Measurements from ENCODE around the gene LSM4.

Gene LSM4

DNA sequence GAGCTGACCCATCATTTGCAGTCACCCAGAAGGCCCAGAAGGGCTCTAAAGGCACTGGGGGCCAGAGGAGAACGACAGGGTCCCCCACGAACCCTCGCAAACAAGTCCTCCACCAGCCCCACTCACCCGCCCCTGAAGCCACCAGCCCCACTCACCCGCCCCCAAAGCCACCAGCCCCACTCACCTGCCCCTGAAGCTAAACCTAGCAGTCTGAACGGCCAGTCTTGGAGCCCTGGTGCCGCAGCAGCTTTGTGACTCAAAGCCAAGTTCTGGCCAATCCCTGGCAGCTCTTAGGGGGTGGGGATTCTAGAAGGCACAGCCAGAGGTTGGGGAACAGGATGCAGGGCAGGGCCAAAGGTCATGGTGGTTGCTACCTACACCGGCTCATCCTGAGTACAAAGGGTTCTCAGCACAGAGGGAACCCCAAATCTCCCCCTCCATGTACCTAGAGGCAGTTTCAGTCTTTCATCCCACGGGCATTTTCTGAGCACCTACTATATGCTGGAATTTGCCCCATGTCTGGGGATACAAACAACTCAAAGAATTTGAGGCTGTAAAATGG lies 48.6 kb downstream of the LSM4 start, which contains the start of gene IQCN:
Gene IQCN, minus strand, starts transcription at position 234 of the 562 bp plus-strand sequence. CDS start 4,974 bp downstream, outside the sequence.
- no peak for DNase-seq

DNA sequence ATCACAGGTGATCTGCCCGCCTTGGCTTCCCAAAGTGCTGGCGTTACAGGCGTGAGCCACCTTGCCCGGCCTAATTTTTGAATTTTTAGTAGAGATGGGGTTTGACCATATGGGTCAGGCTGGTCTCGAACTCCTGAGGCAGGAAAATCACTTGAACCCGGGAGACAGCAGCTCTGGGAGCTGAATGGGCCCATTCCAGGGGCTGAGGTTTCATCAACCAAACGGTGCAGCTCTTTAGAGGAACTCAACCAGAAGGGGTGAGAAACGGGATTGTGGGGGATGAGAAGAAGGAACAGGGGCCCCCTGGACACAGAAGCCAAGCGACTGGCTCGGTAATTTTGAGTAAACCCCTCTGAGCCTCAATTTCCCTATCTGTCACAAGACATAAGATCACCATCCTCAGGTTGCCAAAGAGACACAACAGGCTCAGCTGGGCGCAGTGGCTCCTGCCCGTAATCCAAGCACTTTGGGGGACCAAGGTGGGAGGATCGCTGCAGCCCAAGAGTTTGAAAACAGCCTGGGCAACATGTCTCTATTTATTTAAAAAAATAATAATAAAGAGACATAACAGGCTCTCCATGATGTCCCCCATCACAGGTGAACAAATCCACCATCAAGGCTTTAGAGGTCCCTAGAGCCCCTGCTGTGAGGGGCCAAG lies 49.2 kb downstream of the LSM4 start:
- DNase-seq: no peak

DNA sequence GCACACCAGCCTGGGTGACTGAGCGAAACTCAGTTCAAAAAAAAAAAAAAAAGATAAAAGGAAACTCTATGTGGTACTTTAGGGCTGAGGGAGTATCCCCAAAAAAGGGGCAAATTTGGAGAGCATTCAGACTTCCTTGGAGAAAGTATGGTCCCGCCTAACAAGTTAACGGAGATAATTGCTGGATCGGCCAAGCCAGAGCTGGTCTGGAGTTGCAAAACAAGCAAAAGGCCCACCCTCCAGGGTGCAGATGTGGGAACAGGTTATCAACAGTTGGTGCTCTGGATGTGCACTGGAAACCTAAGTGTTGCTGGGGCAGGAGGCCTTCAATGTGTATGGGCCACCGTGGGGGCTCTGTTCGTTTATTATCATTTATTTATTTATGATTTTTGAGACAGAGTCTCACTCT lies 51.4 kb downstream of the LSM4 start:
- no peak for DNase-seq

DNA sequence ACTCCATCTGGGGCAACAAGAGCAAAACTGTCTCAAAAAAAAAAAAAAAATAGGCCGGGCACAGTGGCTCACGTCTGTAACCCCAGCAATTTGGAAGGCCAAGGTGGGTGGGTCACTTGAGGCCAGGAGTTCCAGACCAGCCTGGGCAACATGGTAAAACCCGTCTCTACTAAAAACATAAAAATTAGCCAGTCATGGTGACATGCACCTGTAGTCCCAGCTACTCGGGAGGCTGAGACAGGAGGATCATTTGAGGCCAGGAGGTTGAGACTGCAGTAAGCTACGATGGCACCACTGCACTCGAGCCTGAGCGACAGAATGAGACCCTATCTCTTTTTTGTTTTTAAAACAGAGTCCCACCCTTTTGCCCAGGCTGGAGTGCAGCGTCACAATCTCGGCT lies 52.5 kb downstream of the LSM4 start:
- no peak for DNase-seq

DNA sequence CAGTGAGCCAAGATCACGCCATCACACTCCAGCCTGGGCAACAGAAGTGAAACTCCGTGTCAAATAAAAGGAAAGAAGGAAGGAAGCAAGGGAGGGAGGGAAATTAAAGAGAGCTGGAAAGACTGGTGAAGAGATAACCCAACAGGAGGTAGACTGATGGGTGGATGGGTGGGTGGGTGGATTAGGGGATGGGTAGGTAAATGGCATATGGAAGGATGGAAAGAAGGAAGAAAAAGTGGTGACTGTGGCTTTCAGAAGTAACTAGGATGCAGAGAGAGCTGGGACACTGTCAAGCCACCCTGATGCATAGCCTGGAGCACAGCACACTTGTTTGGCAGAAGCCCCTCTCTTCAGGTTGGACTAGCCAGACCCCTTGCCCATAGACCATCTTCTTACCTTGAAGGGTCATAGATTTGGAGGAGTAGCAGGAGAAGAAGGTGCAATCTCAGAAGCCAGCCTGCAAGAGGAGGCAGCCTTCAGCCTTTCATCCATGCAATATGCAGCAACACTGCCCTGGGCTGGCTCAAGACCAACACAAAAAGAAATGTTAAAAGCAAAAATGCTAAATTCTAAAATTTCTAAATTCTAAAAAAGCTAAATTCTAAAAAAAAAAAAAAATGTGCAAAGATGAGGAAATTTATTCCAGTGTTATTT lies 53.7 kb downstream of the LSM4 start:
- DNase-seq: no peak

DNA sequence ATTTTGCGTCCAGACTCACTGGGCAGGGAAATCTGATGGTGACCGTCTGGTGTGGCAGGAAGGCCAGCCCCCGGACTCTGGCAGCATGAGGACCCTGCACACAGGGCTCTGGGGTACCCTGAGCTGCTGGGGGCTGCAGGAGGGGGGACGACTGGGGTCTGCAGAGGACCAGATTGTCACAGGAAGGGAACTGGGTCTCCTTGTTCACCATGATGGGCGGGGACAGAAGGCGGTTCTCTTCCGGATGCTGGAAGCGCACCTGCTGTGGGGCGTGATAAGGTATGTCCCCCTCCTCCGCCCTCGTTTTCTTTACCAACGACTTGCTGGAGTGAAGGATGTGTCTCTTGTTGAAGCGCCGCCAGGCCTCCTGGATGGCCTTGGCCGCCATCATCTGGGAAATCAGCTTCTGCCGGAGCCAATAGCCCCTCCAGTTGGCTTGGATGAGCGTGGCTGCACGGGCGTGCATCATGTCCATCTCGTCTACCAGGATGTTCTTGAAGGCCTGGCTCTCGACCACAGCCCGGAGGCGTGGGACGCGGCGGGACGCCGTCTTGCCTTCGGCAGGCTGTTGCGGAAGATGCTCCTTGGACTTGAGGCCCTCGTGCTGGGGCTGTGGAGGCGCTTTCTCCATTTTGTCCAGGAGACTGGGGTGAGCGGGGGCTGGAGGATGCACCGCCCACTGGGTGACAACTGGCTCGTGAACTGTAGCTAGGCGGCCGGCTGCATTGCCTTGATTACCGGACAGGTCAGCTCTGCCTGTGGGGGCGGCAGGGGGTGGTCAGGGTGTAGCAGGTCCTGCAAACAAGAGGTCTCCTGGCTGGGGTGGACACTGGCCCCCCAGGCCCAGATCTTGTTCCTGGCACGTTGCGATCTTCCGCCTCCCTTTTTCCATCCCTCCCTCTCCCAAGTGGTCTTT lies 55.8 kb downstream of the LSM4 start:
- no peak for DNase-seq

DNA sequence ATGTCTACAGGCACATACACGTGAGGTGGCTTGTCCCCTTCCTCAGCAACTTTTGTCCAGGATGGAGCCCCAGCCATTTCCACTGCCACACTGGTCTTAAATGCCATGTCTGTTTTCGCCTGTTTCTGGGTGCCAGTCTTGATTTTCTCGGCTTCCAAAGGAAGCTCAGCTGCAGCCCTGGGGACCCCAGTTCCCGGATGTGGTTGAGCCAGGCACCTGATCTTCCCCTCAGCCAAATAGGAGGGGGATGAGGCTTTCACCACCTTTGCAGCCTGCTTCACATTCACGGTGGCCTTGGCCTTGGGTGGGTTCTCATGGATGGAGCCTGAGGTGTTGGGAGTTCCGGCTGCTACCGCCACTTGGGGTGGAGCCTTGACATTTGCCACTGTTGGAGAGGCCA lies 57.3 kb downstream of the LSM4 start:
- DNase-seq: no peak

DNA sequence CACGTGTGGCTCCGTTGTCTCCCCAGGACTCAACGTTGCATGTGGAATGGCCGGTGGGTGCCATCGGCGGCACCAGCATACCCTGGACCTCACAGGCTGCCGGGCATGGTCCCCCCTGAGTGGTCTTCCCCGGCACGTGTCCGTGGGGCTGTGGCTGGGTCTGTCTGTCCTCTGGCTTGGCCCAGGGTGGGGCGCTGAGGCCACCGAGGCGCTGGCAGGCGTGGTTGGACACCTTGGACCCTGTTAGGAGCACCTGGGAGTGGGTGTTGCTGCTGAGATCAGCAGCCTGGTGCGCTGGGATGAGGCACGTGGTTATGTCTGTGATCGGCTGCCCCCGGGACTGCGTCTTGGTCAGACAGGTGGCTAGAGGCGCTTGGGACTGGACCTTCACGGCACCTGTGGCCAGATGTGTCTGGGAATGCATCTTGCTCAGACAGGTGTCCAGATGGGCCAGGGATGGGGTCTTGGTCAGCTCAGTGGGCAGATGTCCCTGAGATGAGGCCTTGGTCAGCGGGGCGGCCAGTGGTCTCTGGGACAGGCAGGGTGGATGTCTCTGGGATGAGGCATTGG lies 57.8 kb downstream of the LSM4 start:
- no peak for DNase-seq

DNA sequence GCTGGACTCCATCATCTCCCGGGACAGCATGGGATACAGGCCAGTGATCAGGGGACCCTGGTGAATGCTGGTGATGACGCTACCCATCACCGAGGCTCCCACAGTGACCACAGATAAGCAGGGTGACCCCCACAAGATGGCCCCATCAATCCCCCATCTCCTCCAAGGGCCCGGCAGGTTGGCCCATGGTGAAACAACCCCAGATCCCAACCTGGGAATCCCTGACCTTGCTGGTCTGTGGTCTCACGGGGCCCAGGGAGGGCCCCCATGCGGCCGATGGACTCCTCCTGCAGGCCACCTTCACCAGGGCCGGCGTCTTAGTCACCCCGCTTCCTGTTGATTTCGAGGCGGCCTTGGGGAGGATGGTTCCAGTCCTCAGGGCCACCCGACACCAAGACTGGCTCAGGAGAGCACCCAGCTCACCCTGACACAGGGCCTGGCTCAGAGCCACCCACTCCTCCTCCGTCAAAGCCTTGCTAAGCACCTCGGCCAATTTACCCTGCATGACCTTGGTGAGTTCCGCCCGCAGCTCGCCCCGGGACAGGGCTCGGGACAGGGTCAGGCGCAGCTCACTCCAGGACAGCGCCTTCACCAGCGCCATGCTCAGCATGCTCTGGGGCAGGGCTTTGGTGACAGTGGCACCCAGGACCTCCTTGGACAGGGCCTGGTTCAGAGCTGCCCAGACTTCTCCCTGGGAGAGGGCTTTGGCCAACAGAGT lies 58.6 kb downstream of the LSM4 start:
- no peak for DNase-seq

DNA sequence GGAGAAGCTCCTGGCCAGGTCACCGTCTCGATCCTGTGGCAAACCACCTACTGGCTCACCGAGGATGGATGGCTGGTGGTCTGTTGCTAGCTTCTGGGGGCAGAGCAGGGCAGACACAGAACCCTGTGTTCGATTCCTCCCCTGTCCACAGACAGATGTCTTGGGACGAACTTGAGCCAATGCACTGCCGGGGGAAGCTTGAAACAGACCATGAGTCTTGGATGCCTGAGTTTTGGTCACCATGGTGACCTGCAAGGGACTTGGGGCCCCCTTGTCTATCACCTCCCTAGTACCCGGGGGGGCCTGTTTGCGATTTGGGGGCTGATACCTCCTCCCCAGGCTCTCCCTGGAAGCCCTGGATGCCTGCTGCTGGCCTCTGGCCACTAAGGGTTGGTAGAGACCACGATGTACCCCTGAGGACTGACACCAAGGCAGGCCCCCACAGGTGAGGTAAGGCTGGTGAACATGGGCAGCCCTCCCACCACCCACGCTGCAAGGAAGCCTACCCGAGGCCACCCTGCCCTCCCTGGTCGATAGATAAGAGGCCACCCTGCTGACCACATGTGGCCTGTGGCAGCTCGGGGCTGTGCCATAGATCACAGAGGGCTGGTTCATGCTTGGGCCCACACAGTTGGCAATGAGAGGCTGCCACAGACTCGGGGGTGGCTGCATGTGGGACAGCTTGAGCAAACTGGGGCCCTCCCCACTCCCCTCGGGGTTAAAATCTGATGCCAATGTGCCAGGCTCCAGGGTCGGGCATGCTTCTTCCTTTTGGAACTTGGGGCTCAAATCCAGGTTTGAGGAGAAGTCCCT lies 59.3 kb downstream of the LSM4 start:
- no peak for DNase-seq

DNA sequence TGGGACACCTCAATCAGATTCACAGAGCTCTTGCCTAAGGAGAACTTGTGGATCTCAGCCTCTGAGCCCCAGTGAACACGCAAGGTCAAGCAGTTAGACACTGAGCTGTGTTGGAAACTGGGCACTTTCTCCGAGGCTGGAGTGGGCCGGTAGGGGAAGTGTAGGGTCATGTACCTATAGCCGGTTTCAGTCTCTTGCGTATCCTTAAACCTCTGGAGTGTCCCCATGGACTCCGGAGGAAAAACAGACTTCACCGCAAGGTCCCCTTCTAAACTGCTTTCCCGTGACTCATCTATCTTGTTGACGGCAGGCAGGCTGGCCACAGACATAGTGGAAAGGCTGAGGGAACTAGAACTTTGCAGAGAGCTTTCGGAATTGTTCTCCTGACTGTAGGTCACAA lies 60.0 kb downstream of the LSM4 start:
- DNase-seq: no peak

DNA sequence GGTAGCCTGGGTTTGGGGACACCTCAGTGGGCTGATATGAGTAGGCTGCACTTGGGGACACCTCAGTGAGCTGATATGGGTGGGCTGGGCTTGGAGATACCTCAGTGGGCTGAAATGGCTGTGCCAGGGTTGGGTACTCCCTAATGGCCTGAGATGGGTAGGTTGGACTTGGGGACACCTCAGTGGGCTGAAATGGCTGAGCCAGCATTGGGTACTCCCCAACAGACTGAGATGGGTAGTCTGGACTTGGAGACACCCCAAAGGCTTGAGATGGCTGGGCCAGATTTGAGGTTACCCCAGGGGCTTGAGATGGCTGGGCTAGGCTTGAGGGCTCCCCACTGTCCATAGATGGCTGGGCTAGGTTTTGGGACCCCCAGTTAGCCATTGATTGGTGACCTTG lies 60.7 kb downstream of the LSM4 start:
- DNase-seq: no peak

DNA sequence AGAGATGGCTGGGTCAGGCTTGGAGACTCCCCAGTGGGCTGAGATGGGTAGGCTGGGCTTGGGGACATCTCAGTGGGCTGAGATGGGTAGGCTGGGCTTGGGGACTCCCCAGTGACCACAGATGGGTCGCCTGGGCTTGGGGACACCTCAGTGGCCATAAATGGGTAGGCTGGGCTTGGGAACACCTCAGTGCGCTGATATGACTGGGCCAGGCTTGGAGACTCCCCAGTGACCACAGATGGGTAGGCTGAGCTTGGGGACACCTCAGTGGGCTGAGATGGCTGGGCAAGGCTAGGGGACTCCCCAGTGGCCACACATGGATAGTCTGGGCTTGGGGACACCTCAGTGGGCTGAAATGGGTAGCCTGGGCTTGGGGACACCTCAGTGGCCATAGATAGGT lies 61.4 kb downstream of the LSM4 start:
- no peak for DNase-seq

DNA sequence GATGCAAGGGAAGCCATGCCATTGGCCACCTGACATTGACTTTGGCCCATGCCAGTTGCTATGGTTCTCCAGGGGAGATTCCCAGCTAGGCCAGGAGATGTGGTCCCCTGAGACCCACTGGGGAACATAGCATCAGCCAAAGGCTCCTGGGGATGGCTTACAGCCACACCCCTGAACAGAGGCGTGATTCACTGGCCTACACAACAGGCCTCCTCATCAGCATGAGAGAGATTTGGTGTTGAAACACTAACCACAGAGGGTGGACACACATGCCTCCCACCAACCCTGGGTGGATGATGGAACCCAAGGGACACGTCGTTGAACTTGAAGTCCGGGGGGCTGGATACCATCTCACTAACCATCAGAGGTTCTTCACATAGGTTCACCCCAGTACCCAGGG lies 63.0 kb downstream of the LSM4 start:
- no peak for DNase-seq

DNA sequence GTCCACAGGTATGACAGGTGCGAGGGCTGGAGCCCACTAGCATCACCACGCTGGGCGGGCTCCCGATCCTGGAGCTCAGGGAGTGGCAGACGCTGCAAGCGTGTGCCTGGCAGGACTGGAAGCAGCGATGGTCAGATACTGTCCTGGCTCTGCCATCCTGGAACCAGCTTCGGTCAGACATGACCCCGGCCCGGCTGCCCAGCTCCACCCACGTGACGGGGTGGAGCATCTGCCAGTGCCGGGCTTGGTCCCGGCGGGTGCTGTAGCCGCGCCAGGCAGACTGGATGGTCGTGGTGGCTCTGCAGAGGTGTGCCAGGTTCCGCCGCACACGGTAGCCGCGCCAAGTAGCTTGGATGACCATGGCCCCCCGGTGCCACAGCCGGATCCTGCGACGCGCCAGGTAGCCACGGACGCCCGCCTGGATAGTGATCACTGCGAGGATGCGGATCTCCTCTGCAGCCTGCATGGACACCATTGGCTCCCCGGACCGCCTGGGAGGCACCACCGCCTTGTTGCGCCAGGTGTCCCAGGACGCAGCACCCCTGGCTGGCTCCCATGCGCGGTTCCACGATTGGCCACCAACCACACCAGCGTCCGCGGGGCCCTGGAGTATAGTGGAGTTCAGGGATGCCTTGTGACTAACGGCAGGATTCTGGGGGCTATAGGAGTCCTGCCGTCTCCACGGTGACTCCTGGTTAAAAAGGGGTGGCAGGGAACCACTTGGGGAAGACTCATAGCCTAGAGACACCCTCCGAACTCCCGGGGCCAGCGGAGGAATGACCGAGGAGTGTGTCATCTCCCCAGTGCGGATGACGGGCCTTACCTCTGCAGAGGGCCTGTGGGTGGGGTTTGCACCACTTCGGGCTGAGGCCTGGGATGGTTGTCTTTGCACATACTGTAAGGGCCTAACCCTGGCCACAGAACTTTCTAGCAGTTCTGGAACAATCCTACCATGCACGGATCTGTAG lies 65.1 kb downstream of the LSM4 start:
- DNase-seq: no peak

Data from AML-193 (cell line).